Small intestine (tissue), 16 donors: ENCODE data around the gene CERS1. TPM values are rescaled to one million over a fixed set of nuclear protein-coding genes. Genes with fewer than 3 reads are reported as not detected.

Experiments
- DNase-seq, 2 donors: peaks; one replicate each; pipeline versions ENCODE4 v3.0.0 to v3.0.0-alpha.2; 2013
- FAIRE-seq: peaks from 2 replicates; lab custom pipeline; 2012; peaks lifted over from hg19 to GRCh38; lab: Jason Lieb, UNC
- H3K27ac ChIP-seq, 3 donors: one replicate each; pipeline ENCODE4 v1.5.1; 2013; ENCODE audit warnings: low read length in 2 of 3, mild to moderate bottlenecking in 2 of 3, control low read depth in 1 of 3, inconsistent platforms in 1 of 3, low read depth in 1 of 3, moderate library complexity in 1 of 3
- H3K27me3 ChIP-seq, 3 donors: one replicate each; pipeline ENCODE4 v1.6.1; 2013; ENCODE audit warnings: low read length in 3 of 3, inconsistent platforms in 1 of 3; ENCODE audit not compliant: control insufficient read depth in 3 of 3, insufficient read depth in 3 of 3
- H3K36me3 ChIP-seq, 3 donors: one replicate each; pipeline ENCODE4 v1.6.1; 2013; ENCODE audit warnings: low read length in 3 of 3, inconsistent platforms in 1 of 3, low read depth in 1 of 3, mild to moderate bottlenecking in 1 of 3, moderate library complexity in 1 of 3; ENCODE audit not compliant: control insufficient read depth in 3 of 3, insufficient read depth in 2 of 3
- H3K4me1 ChIP-seq, 3 donors: one replicate each; pipeline ENCODE4 v1.6.1; 2013; ENCODE audit warnings: low read length in 2 of 3, inconsistent platforms in 1 of 3, low read depth in 1 of 3, mild to moderate bottlenecking in 1 of 3, moderate library complexity in 1 of 3; ENCODE audit not compliant: control insufficient read depth in 3 of 3, insufficient read depth in 2 of 3
- H3K4me3 ChIP-seq, 3 donors: one replicate each; pipeline ENCODE4 v1.5.1; 2013; ENCODE audit warnings: low read length in 3 of 3, control low read depth in 1 of 3, inconsistent platforms in 1 of 3, low read depth in 1 of 3, mild to moderate bottlenecking in 1 of 3, moderate library complexity in 1 of 3
- H3K9me3 ChIP-seq, 2 donors: one replicate each; pipeline ENCODE4 v1.6.1; 2013; ENCODE audit warnings: low read depth in 1 of 2, low read length in 1 of 2; ENCODE audit not compliant: control insufficient read depth in 2 of 2, insufficient read depth in 1 of 2
- WGBS, 3 donors: extraction: QIAGEN DNeasy Blood & Tissue Kit; methylation state at CpG; one replicate each; pipeline ENCODE4 v1.1.7; 2013; 5-methylcytosine and 5-hydroxymethylcytosine counted together
- long read RNA-seq, 10 donors: transcript quantifications; one replicate each; lab custom pipeline, GENCODE V29; 2026
- polyA plus RNA-seq, 4 donors: library from polyadenylated mRNA; stranded (reverse) in 3 of 4; unstranded in 1 of 4; fragments of 200-250 nt in 3 of 4; fragments of 120-200 nt in 1 of 4; gene quantifications; one replicate each; pipeline versions ENCODE4 v1.2.1 to v1.2.3, GENCODE V29; 2013
- donor health status: healthy with polysubstance abuse.
- donor health status: control.
- donor health status: control.
- donor health status: Bipolar disorder and iron deficiency.
- donor health status: healthy.

The CERS1 gene, protein sequence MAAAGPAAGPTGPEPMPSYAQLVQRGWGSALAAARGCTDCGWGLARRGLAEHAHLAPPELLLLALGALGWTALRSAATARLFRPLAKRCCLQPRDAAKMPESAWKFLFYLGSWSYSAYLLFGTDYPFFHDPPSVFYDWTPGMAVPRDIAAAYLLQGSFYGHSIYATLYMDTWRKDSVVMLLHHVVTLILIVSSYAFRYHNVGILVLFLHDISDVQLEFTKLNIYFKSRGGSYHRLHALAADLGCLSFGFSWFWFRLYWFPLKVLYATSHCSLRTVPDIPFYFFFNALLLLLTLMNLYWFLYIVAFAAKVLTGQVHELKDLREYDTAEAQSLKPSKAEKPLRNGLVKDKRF
- polyA plus RNA-seq = 1 to 10 TPM in 2 of 4 donors, not detected in 2; 1.2 to 1.5 TPM
- long read RNA-seq, donor 1, partial matches to known transcripts = 0 of 1 reads
- long read RNA-seq, donor 1, other reads (novel, unspliced or antisense) = 0 of 1 reads
- long read RNA-seq, donor 2 = 0 reads
- long read RNA-seq, donor 3 = 0 reads
- long read RNA-seq, donor 4 = 0 reads
- long read RNA-seq, donor 5 = 0 reads
- long read RNA-seq, donor 6 = 0 reads
- long read RNA-seq, donor 7, partial matches to known transcripts = 0 of 3 reads
- long read RNA-seq, donor 7, other reads (novel, unspliced or antisense) = 0 of 3 reads
- long read RNA-seq, donor 8, partial matches to known transcripts = 0 of 1 reads
- long read RNA-seq, donor 8, other reads (novel, unspliced or antisense) = 0 of 1 reads
- long read RNA-seq, donor 9 = 0 reads
- long read RNA-seq, donor 10, partial matches to known transcripts = 0 of 1 reads
- long read RNA-seq, donor 10, other reads (novel, unspliced or antisense) = 0 of 1 reads

DNA sequence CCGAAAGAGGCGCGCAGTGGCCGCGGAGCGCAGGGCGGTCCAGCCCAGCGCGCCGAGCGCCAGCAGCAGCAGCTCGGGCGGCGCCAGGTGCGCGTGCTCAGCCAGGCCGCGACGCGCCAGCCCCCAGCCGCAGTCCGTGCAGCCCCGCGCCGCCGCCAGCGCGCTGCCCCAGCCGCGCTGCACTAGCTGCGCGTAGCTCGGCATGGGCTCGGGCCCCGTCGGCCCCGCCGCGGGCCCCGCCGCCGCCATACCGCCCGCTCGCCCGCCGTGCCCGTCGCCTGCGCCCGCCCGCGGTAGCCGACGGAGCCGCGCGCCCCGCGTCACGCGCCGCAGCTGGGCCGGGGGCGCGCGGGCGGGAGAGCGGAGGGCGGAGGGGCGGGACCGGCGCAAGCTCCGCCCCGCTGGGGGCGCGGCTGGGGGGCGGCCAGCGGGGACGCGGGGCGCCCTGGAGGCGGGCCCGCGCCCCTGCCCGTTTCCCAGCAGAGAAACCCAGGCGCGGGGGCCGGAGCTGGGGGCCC, at the start of gene CERS1:
Gene CERS1 (minus strand): TSS at position 335 of the 518 bp plus-strand sequence. CDS start 86 bp downstream, at position 249.
- DNase-seq (peak in 1 of 2 donors; percentile 51), FAIRE-seq (no peak)
- Histone ChIP-seq H3K27ac (no peak within 1 kb of the TSS), H3K4me3 (peak within 1 kb of the TSS in 2 of 3 donors; percentile 40 to 43), H3K36me3 (peaks cover 5 to 23% (median 5%) of the 10 kb centered on the region in 3 donors), H3K4me1 (peaks cover 2 to 18% (median 2%) of the 10 kb centered on the region in 3 donors), H3K27me3 (peaks cover 7 to 26% (median 22%) of the 10 kb centered on the region in 3 donors), H3K9me3 (no peaks in the 10 kb centered on the region)
- WGBS, 3 donors = 1 to 3% (median 2%) methylated on average over 17 to 89 of the region's 89 CpGs

DNA sequence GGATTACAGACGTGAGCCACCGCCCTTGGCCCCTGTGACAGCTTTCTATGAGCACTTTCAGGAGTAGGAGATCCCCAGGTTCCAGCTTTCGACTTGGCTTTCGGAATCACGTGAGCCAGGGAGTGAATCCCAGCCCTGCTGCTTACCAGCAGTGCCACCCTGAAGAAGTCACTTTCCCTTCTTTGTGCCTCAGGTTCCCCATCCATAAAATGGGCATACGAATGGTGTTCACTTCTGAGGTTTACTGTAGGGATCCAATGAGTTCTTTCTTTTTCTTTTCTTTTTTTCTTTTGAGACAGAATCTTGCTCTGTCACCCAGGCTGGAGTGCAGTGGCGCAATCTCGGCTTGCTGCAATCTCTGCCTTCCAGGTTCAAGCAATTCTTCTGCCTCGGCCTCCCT, 49.3 kb upstream of the CERS1 start:
- Histone ChIP-seq H3K27me3 (peaks cover 0 to 10% (median 0%) of the 10 kb centered on the region in 3 donors), H3K4me1 (peaks cover 0 to 17% (median 3%) of the 10 kb centered on the region in 3 donors), H3K9me3 (no peaks in the 10 kb centered on the region), H3K4me3 (no peak overlapping the region), H3K36me3 (no peaks in the 10 kb centered on the region), H3K27ac (no peak overlapping the region)
- DNase-seq (no peak), FAIRE-seq (no peak)
- WGBS, 3 donors = 85 to 90% (median 88%) methylated on average over 9 of the region's 9 CpGs

- H3K36me3 ChIP-seq = no peaks in the 10 kb centered on the region
- no peaks in the 10 kb centered on the region for H3K9me3 ChIP-seq
- no peak overlapping the region for H3K27ac ChIP-seq
- H3K4me3 ChIP-seq = no peak overlapping the region
- DNase-seq (peak in 1 of 2 donors; percentile 27), FAIRE-seq (no peak)
- H3K27me3 ChIP-seq = peaks cover 0 to 20% (median 0%) of the 10 kb centered on the region in 3 donors
- WGBS, 3 donors = 35 to 66% (median 55%) methylated on average over 4 of the region's 4 CpGs
- H3K4me1 ChIP-seq = peaks cover 0 to 23% (median 3%) of the 10 kb centered on the region in 3 donors
Measured at GRCh38 chr19:18943465-18943864, 47.5 kb upstream of the CERS1 start.

DNA sequence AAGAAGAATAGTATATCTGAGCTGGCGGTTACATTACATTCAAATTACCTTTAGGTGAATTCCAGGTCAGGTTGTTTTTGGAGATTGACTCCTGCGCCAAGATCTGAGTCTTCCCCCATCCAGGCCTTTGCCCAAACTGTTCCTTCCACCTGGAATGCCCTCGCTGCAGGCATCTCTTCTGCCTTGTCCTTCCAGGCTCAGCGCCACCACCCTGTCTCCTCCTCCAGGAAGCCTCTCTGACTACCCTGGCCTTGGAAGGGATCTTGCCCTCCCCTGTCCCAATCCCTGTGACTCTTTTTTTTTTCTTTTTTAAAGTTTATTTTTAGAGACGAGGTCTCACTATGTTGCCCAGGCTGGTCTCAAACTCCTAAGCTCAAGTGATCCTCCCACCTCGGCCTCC, 46.7 kb upstream of the CERS1 start:
- no peak for DNase-seq
- Histone ChIP-seq H3K4me1 (peaks cover 0 to 23% (median 3%) of the 10 kb centered on the region in 3 donors), H3K27ac (no peak overlapping the region), H3K27me3 (peaks cover 0 to 20% (median 0%) of the 10 kb centered on the region in 3 donors), H3K9me3 (no peaks in the 10 kb centered on the region), H3K36me3 (no peaks in the 10 kb centered on the region), H3K4me3 (no peak overlapping the region)
- no peak for FAIRE-seq
- WGBS, 3 donors = 68 to 83% (median 80%) methylated on average over 6 of the region's 6 CpGs

- DNase-seq = peak in 1 of 2 donors; percentile 20
Measured at GRCh38 chr19:18941628-18942354, 45.8 kb upstream of the CERS1 start.

GRCh38 chr19:18940769-18941627, 45.0 kb upstream of the CERS1 start, which contains the start of gene HOMER3:
TSS of gene HOMER3 (minus strand) at chr19:18941217. CDS start at chr19:18938982, 2,235 bp downstream.
- Histone ChIP-seq H3K9me3 (no peaks in the 10 kb centered on the region), H3K27me3 (peaks cover 0 to 20% (median 0%) of the 10 kb centered on the region in 3 donors), H3K27ac (no peak within 1 kb of the TSS), H3K4me3 (peak within 1 kb of the TSS; percentile 32 to 67 (median 57)), H3K36me3 (no peaks in the 10 kb centered on the region), H3K4me1 (peaks cover 0 to 23% (median 3%) of the 10 kb centered on the region in 3 donors)
- WGBS, 3 donors = 1 to 2% (median 1%) methylated on average over 35 to 78 of the region's 81 CpGs
- FAIRE-seq = no peak
- peak; percentile 56 to 86 for DNase-seq

More at GRCh38 chr19:18941628-18942354, 45.8 kb upstream of the CERS1 start:
- peaks cover 0 to 23% (median 3%) of the 10 kb centered on the region in 3 donors for H3K4me1 ChIP-seq
- no peaks in the 10 kb centered on the region for H3K36me3 ChIP-seq
- no peaks in the 10 kb centered on the region for H3K9me3 ChIP-seq
- H3K27me3 ChIP-seq = peaks cover 0 to 20% (median 0%) of the 10 kb centered on the region in 3 donors
- H3K27ac ChIP-seq = no peak overlapping the region
- WGBS, 3 donors = 59 to 64% (median 60%) methylated on average over 18 of the region's 18 CpGs
- FAIRE-seq = no peak
- no peak overlapping the region for H3K4me3 ChIP-seq
